ENCODE measurements around the gene CFAP410.
A peak's percentile ranks its signal among the peaks of the same experiment; 100 is the strongest.

- peak; percentile 42 to 60 (median 60) for TF ChIP-seq CTCF (IDR thresholded peaks at IDR 0.05; ENCODE audit: control extremely low read depth in 1 of 3, insufficient read depth in 1 of 3, low read depth in 1 of 3, low read length in 3 of 3)
- TF ChIP-seq POLR2A (IDR thresholded peaks at IDR 0.05; ENCODE audit: control extremely low read depth in 1 of 2, low read depth in 2 of 2, low read length in 2 of 2), result no peak
- no peak for TF ChIP-seq KDM5A (IDR thresholded peaks at IDR 0.05; ENCODE audit: low read length)
- no peak for TF ChIP-seq EZH2 (IDR thresholded peaks at IDR 0.05; ENCODE audit: low read depth, low read length, severe bottlenecking)
- no peak for TF ChIP-seq JUND (IDR thresholded peaks at IDR 0.05; ENCODE audit: low read length)
- no peak for TF ChIP-seq SP1 (IDR thresholded peaks at IDR 0.05; ENCODE audit: low read depth, low read length)
- no peak for TF ChIP-seq YY1 (IDR thresholded peaks at IDR 0.05; ENCODE audit: low read depth, low read length)
Observed at GRCh38 chr21:44377201-44377921, 38.2 kb upstream of the CFAP410 start.

All from H1 (cell line).